WI38 (cell line): ENCODE data around the gene TMEM175.

Experiments used
- H3K4me3 ChIP-seq: 2 replicates; pipeline ENCODE4 v1.5.1; 2011; ENCODE audit warnings: low read depth, mild to moderate bottlenecking, control low read depth, low read length
- CTCF ChIP-seq: IDR thresholded peaks from 2 replicates; pipeline ENCODE4 v1.5.1; 2012; ENCODE audit warnings: low read depth, mild to moderate bottlenecking, control low read depth, low read length

The TMEM175 gene

DNA sequence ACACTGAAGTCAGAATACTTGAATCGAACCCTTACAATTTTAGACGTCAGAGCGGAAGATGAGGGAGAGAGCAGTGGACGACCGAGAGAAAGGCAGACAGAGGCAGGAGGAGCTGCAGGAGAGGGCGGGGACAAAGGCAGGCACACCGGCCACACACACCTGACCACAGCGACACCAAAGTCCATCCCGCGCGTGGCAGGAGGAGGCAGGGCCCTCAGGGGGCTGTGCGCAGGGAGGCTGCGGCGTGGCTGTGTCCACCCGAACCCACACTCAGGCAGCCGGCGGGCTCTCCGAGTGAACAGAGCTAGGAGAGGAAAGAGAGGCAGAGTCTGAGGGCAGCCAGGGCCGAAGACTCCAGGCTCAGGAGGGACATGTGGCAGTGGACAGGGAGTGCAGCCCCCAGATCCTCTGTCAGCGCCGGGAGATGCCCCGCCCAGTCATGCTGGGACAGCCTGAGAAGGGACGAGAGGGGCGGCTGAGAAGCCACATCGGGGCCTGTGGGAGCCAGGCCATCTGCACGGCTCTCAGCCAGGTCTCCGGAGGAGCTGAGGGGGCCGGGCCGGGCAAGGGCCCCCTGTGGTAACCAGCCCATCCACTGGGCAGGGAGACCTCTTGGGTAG lies 20.3 kb upstream of the TMEM175 start:
- no peak for TF ChIP-seq CTCF
- H3K4me3 ChIP-seq, result no peak overlapping the region

DNA sequence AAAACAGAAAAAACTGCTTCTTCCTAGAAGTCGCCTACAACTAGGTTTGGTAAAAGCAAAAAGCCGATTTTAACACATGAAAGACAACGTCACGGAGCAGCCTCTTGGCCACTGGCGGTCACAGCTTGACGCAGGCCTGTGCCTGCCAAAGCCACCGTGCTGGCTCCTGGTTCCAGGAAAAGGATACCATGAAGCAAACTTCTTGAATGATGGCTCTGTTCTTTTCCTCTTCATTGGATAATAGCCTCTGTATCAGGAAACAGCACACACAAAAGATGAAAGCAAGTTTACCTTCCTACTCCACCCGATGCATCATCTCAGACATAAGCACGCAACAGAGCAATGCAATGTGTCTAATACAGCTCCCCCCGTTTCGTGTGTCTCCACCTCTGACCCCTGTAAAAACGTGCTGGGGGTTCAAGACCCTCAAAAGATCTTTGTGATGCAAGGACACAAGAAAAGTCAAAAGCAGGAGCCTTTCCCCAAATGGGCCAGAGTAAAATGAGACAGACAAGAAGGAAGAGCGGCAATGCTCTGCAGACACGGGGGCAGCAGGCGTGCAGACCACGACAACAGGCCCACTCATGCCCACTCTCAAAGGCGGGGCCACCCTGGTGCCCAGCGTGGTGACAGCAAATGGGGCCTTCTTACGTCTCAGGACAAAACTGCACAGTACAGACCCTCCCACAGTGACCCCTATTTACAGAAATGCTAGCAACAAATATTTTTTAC lies 19.5 kb upstream of the TMEM175 start:
- TF ChIP-seq CTCF, result no peak
- H3K4me3 ChIP-seq, result no peak overlapping the region

- no peak for TF ChIP-seq CTCF
- H3K4me3 ChIP-seq, result no peak overlapping the region
These were observed 19.0 kb upstream of the TMEM175 start for GRCh38 chr4:913280-913618.

DNA sequence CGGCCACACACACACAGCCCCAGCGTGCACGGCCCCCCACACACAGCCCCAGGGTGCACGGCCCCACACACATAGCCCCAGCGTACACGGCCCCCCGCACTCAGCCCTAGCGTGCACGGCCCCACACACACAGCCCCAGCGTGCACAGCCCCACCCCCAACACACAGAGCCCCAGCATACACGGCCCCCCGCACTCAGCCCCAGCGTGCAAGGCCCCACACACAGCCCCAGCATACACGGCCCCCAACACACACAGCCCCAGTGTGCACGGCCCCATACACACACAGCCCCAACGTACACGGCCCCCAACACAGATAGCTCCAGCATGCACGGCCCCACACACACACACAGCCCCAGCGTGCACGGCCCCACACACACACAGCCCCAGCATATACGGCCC lies 17.7 kb upstream of the TMEM175 start:
- no peak for TF ChIP-seq CTCF
- no peak overlapping the region for H3K4me3 ChIP-seq

GRCh38 chr4:915041-915474 lies 17.2 kb upstream of the TMEM175 start:
- no peak overlapping the region for H3K4me3 ChIP-seq
- no peak for TF ChIP-seq CTCF

DNA sequence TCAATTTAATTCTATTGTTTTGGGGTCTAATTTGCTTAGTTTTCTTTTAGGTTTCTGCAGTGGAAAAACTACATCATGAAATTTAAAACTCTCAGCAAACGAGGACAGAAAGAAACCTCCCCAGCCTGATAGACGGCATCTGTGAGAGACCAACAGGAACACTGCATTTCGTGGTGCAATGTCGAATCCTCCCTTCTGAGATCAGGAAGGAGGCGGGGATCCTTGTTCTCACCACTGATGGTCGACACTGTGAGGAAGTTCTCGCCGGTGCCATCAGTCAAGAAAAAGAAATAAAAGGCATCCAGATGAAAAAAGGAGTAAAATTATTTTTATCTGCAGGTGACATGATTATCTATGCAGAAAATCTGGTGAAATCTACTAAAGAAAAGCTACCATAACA lies 16.7 kb upstream of the TMEM175 start:
- no peak overlapping the region for H3K4me3 ChIP-seq
- no peak for TF ChIP-seq CTCF

GRCh38 chr4:917466-917865 lies 14.8 kb upstream of the TMEM175 start:
- no peak for TF ChIP-seq CTCF
- H3K4me3 ChIP-seq, result no peak overlapping the region
